ENCODE results near the gene EDDM3A.
"Not testable (repeated sequence)": the region's sequence is repeated elsewhere in the genome, so short reads cannot be mapped to it uniquely, and the experiment has no call there.

EDDM3A gene

GRCh38 chr14:20711685-20712084 is 34.0 kb upstream of the EDDM3A start:
- no peaks in the 10 kb centered on the region for H3K27me3 ChIP-seq (ENCODE audit: control insufficient read depth in 1 of 2, insufficient read depth in 2 of 2, low read length in 2 of 2)
- H3K27ac ChIP-seq (ENCODE audit: low read depth, low read length) = no peak overlapping the region
- no peaks in the 10 kb centered on the region for H3K36me3 ChIP-seq (ENCODE audit: control insufficient read depth in 1 of 2, insufficient read depth in 2 of 2, low read length in 2 of 2)
- H3K9ac ChIP-seq (ENCODE audit: low read depth in 1 of 2, low read length in 2 of 2) = no peak overlapping the region
- H3K4me3 ChIP-seq (ENCODE audit: low read depth in 1 of 2, low read length in 2 of 2) = no peak overlapping the region
- peaks cover 0 to 9% of the 10 kb centered on the region in 2 donors for H3K4me1 ChIP-seq (ENCODE audit: control insufficient read depth in 1 of 2, insufficient read depth in 2 of 2, low read length in 2 of 2)
- H3K9me3 ChIP-seq (ENCODE audit: control insufficient read depth in 1 of 2, low read length in 2 of 2) = peaks cover 0 to 2% of the 10 kb centered on the region in 2 donors

- no peak overlapping the region for H3K4me3 ChIP-seq (ENCODE audit: low read depth in 1 of 2, low read length in 2 of 2)
- no peak overlapping the region for H3K27ac ChIP-seq (ENCODE audit: low read depth, low read length)
- no peaks in the 10 kb centered on the region for H3K9me3 ChIP-seq (ENCODE audit: control insufficient read depth in 1 of 2, low read length in 2 of 2)
- H3K4me1 ChIP-seq (ENCODE audit: control insufficient read depth in 1 of 2, insufficient read depth in 2 of 2, low read length in 2 of 2) = peaks cover 0 to 9% of the 10 kb centered on the region in 2 donors
- H3K36me3 ChIP-seq (ENCODE audit: control insufficient read depth in 1 of 2, insufficient read depth in 2 of 2, low read length in 2 of 2) = no peaks in the 10 kb centered on the region
- no peaks in the 10 kb centered on the region for H3K27me3 ChIP-seq (ENCODE audit: control insufficient read depth in 1 of 2, insufficient read depth in 2 of 2, low read length in 2 of 2)
- no peak overlapping the region for H3K9ac ChIP-seq (ENCODE audit: low read depth in 1 of 2, low read length in 2 of 2)
Measured at GRCh38 chr14:20712904-20713303, 32.8 kb upstream of the EDDM3A start.

- H3K27ac ChIP-seq (ENCODE audit: low read depth, low read length) = no peak overlapping the region
- no peaks in the 10 kb centered on the region for H3K9me3 ChIP-seq (ENCODE audit: control insufficient read depth in 1 of 2, low read length in 2 of 2)
- H3K4me1 ChIP-seq (ENCODE audit: control insufficient read depth in 1 of 2, insufficient read depth in 2 of 2, low read length in 2 of 2) = peaks cover 6 to 9% of the 10 kb centered on the region in 2 donors
- no peak overlapping the region for H3K9ac ChIP-seq (ENCODE audit: low read depth in 1 of 2, low read length in 2 of 2)
- H3K4me3 ChIP-seq (ENCODE audit: low read depth in 1 of 2, low read length in 2 of 2) = no peak overlapping the region
- no peaks in the 10 kb centered on the region for H3K36me3 ChIP-seq (ENCODE audit: control insufficient read depth in 1 of 2, insufficient read depth in 2 of 2, low read length in 2 of 2)
- no peaks in the 10 kb centered on the region for H3K27me3 ChIP-seq (ENCODE audit: control insufficient read depth in 1 of 2, insufficient read depth in 2 of 2, low read length in 2 of 2)
Measured at GRCh38 chr14:20714593-20715250, 31.0 kb upstream of the EDDM3A start.

GRCh38 chr14:20719777-20720176 is 25.9 kb upstream of the EDDM3A start:
- H3K36me3 ChIP-seq (ENCODE audit: control insufficient read depth in 1 of 2, insufficient read depth in 2 of 2, low read length in 2 of 2) = no peaks in the 10 kb centered on the region
- no peak overlapping the region for H3K27ac ChIP-seq (ENCODE audit: low read depth, low read length)
- H3K9me3 ChIP-seq (ENCODE audit: control insufficient read depth in 1 of 2, low read length in 2 of 2) = no peaks in the 10 kb centered on the region
- H3K9ac ChIP-seq (ENCODE audit: low read depth in 1 of 2, low read length in 2 of 2) = no peak overlapping the region
- peaks cover 5 to 6% of the 10 kb centered on the region in 2 donors for H3K4me1 ChIP-seq (ENCODE audit: control insufficient read depth in 1 of 2, insufficient read depth in 2 of 2, low read length in 2 of 2)
- H3K27me3 ChIP-seq (ENCODE audit: control insufficient read depth in 1 of 2, insufficient read depth in 2 of 2, low read length in 2 of 2) = no peaks in the 10 kb centered on the region
- H3K4me3 ChIP-seq (ENCODE audit: low read depth in 1 of 2, low read length in 2 of 2) = no peak overlapping the region

GRCh38 chr14:20720741-20721140 is 24.9 kb upstream of the EDDM3A start:
- no peaks in the 10 kb centered on the region for H3K9me3 ChIP-seq (ENCODE audit: control insufficient read depth in 1 of 2, low read length in 2 of 2)
- H3K9ac ChIP-seq (ENCODE audit: low read depth in 1 of 2, low read length in 2 of 2) = no peak overlapping the region
- no peaks in the 10 kb centered on the region for H3K27me3 ChIP-seq (ENCODE audit: control insufficient read depth in 1 of 2, insufficient read depth in 2 of 2, low read length in 2 of 2)
- H3K27ac ChIP-seq (ENCODE audit: low read depth, low read length) = no peak overlapping the region
- H3K36me3 ChIP-seq (ENCODE audit: control insufficient read depth in 1 of 2, insufficient read depth in 2 of 2, low read length in 2 of 2) = no peaks in the 10 kb centered on the region
- no peak overlapping the region for H3K4me3 ChIP-seq (ENCODE audit: low read depth in 1 of 2, low read length in 2 of 2)
- peaks cover 0 to 6% of the 10 kb centered on the region in 2 donors for H3K4me1 ChIP-seq (ENCODE audit: control insufficient read depth in 1 of 2, insufficient read depth in 2 of 2, low read length in 2 of 2)

- H3K9me3 ChIP-seq (ENCODE audit: control insufficient read depth in 1 of 2, low read length in 2 of 2) = no peaks in the 10 kb centered on the region
- no peaks in the 10 kb centered on the region for H3K27me3 ChIP-seq (ENCODE audit: control insufficient read depth in 1 of 2, insufficient read depth in 2 of 2, low read length in 2 of 2)
- H3K27ac ChIP-seq (ENCODE audit: low read depth, low read length) = no peak overlapping the region
- H3K4me3 ChIP-seq (ENCODE audit: low read depth in 1 of 2, low read length in 2 of 2) = no peak overlapping the region
- H3K4me1 ChIP-seq (ENCODE audit: control insufficient read depth in 1 of 2, insufficient read depth in 2 of 2, low read length in 2 of 2) = peaks cover 0 to 6% of the 10 kb centered on the region in 2 donors
- no peak overlapping the region for H3K9ac ChIP-seq (ENCODE audit: low read depth in 1 of 2, low read length in 2 of 2)
- no peaks in the 10 kb centered on the region for H3K36me3 ChIP-seq (ENCODE audit: control insufficient read depth in 1 of 2, insufficient read depth in 2 of 2, low read length in 2 of 2)
Measured at GRCh38 chr14:20722016-20722415, 23.7 kb upstream of the EDDM3A start.

- H3K27ac ChIP-seq (ENCODE audit: low read depth, low read length) = no peak overlapping the region
- no peaks in the 10 kb centered on the region for H3K36me3 ChIP-seq (ENCODE audit: control insufficient read depth in 1 of 2, insufficient read depth in 2 of 2, low read length in 2 of 2)
- no peaks in the 10 kb centered on the region for H3K9me3 ChIP-seq (ENCODE audit: control insufficient read depth in 1 of 2, low read length in 2 of 2)
- H3K4me1 ChIP-seq (ENCODE audit: control insufficient read depth in 1 of 2, insufficient read depth in 2 of 2, low read length in 2 of 2) = peaks cover 0 to 6% of the 10 kb centered on the region in 2 donors
- H3K9ac ChIP-seq (ENCODE audit: low read depth in 1 of 2, low read length in 2 of 2) = no peak overlapping the region
- H3K27me3 ChIP-seq (ENCODE audit: control insufficient read depth in 1 of 2, insufficient read depth in 2 of 2, low read length in 2 of 2) = no peaks in the 10 kb centered on the region
- no peak overlapping the region for H3K4me3 ChIP-seq (ENCODE audit: low read depth in 1 of 2, low read length in 2 of 2)
Measured at GRCh38 chr14:20723488-20723887, 22.2 kb upstream of the EDDM3A start.

- H3K27ac ChIP-seq (ENCODE audit: low read depth, low read length); H3K27me3 ChIP-seq (ENCODE audit: control insufficient read depth in 1 of 2, insufficient read depth in 2 of 2, low read length in 2 of 2); H3K9ac ChIP-seq (ENCODE audit: low read depth in 1 of 2, low read length in 2 of 2); H3K4me1 ChIP-seq (ENCODE audit: control insufficient read depth in 1 of 2, insufficient read depth in 2 of 2, low read length in 2 of 2); H3K4me3 ChIP-seq (ENCODE audit: low read depth in 1 of 2, low read length in 2 of 2); H3K9me3 ChIP-seq (ENCODE audit: control insufficient read depth in 1 of 2, low read length in 2 of 2); H3K36me3 ChIP-seq (ENCODE audit: control insufficient read depth in 1 of 2, insufficient read depth in 2 of 2, low read length in 2 of 2): not testable (repeated sequence)
Measured at GRCh38 chr14:20726121-20726520, 19.6 kb upstream of the EDDM3A start.

GRCh38 chr14:20726531-20726930 is 19.2 kb upstream of the EDDM3A start:
- no peak overlapping the region for H3K9ac ChIP-seq (ENCODE audit: low read depth in 1 of 2, low read length in 2 of 2)

GRCh38 chr14:20730891-20731290 is 14.8 kb upstream of the EDDM3A start:
- H3K9ac ChIP-seq (ENCODE audit: low read depth in 1 of 2, low read length in 2 of 2) = no peak overlapping the region
- no peak overlapping the region for H3K4me3 ChIP-seq (ENCODE audit: low read depth in 1 of 2, low read length in 2 of 2)
- H3K27ac ChIP-seq (ENCODE audit: low read depth, low read length) = no peak overlapping the region
- H3K27me3 ChIP-seq (ENCODE audit: control insufficient read depth in 1 of 2, insufficient read depth in 2 of 2, low read length in 2 of 2) = no peaks in the 10 kb centered on the region
- H3K36me3 ChIP-seq (ENCODE audit: control insufficient read depth in 1 of 2, insufficient read depth in 2 of 2, low read length in 2 of 2) = no peaks in the 10 kb centered on the region
- no peaks in the 10 kb centered on the region for H3K9me3 ChIP-seq (ENCODE audit: control insufficient read depth in 1 of 2, low read length in 2 of 2)
- peaks cover 0 to 3% of the 10 kb centered on the region in 2 donors for H3K4me1 ChIP-seq (ENCODE audit: control insufficient read depth in 1 of 2, insufficient read depth in 2 of 2, low read length in 2 of 2)

More at GRCh38 chr14:20726531-20726930, 19.2 kb upstream of the EDDM3A start:
- Histone ChIP-seq H3K27ac (ENCODE audit: low read depth, low read length) (no peak overlapping the region), H3K4me3 (ENCODE audit: low read depth in 1 of 2, low read length in 2 of 2) (no peak overlapping the region), H3K27me3 (ENCODE audit: control insufficient read depth in 1 of 2, insufficient read depth in 2 of 2, low read length in 2 of 2) (no peaks in the 10 kb centered on the region), H3K9me3 (ENCODE audit: control insufficient read depth in 1 of 2, low read length in 2 of 2) (no peaks in the 10 kb centered on the region), H3K4me1 (ENCODE audit: control insufficient read depth in 1 of 2, insufficient read depth in 2 of 2, low read length in 2 of 2) (no peaks in the 10 kb centered on the region), H3K36me3 (ENCODE audit: control insufficient read depth in 1 of 2, insufficient read depth in 2 of 2, low read length in 2 of 2) (no peaks in the 10 kb centered on the region)

Data from duodenal mucosa (tissue), 2 donors.